Gastrocnemius medialis (tissue), 4 donors: ENCODE data around the gene ADGRD1. TPM values are rescaled to one million over a fixed set of nuclear protein-coding genes. Genes with fewer than 3 reads are reported as not detected.

Experiments
- ATAC-seq, 2 donors: fragments of 150-250 bp; one replicate each; pipeline ENCODE4 v1.9.1; 2016
- DNase-seq, 2 donors: peaks; one replicate each; pipeline ENCODE4 v3.0.0-alpha.2; 2019
- H3K27ac ChIP-seq, 4 donors: fragments of 200-600 bp; sonication (generic); 1 replicate in 1 of 4; 2 replicates in 3 of 4; pipeline ENCODE4 v1.5.1; 2016 to 2018; ENCODE audit warnings: mild to moderate bottlenecking in 2 of 4, moderate library complexity in 1 of 4
- H3K27me3 ChIP-seq, 3 donors: fragments of 200-600 bp; sonication (generic) in 2 of 3; 1 replicate in 1 of 3; 2 replicates in 2 of 3; pipeline versions ENCODE4 v1.5.1 to v1.6.0; 2016 to 2019; ENCODE audit warnings: mild to moderate bottlenecking in 1 of 3, moderate library complexity in 1 of 3
- H3K36me3 ChIP-seq, 2 donors: fragments of 200-600 bp; sonication (generic) in 1 of 2; one replicate each; pipeline ENCODE4 v1.5.1; 2017 to 2018
- H3K4me1 ChIP-seq, 2 donors: fragments of 200-600 bp; sonication (generic) in 1 of 2; one replicate each; pipeline ENCODE4 v1.5.1; 2016 to 2017; ENCODE audit warnings: mild to moderate bottlenecking in 2 of 2
- H3K4me3 ChIP-seq, 4 donors: fragments of 200-600 bp; sonication (generic) in 3 of 4; 1 replicate in 1 of 4; 2 replicates in 3 of 4; pipeline ENCODE4 v1.5.1; 2016 to 2019; ENCODE audit warnings: mild to moderate bottlenecking in 2 of 4
- H3K9me3 ChIP-seq, 3 donors: fragments of 200-600 bp; sonication (generic) in 2 of 3; 1 replicate in 1 of 3; 2 replicates in 2 of 3; pipeline ENCODE4 v1.5.1; 2016 to 2019
- POLR2A ChIP-seq, 2 donors: fragments of 450-650 bp; IDR thresholded peaks; one replicate each; pipeline ENCODE4 v1.6.1; 2017; ENCODE audit warnings: antibody characterized with exemption in 2 of 2, mild to moderate bottlenecking in 2 of 2, moderate library complexity in 2 of 2
- in situ Hi-C, 4 donors: fragments of 200-750 bp; cut with MboI; loops; one replicate each; pipeline versions ENCODE4 v1.15.0 to v1.8.0; 2017; ENCODE audit warnings: low sequenced_read_pairs in 4 of 4
- intact Hi-C: fragments of 100-400 bp; cut with DNase I; formaldehyde crosslinking; loops from one replicate; pipeline ENCODE4 v1.15.1; 2023; ENCODE audit warnings: low total_unique reads
- total RNA-seq, 4 donors: library from RNA; depleted of rRNA; stranded (reverse); fragments of >200 nt; gene quantifications; one replicate each; pipeline versions ENCODE4 v1.1.0 to v1.2.3, GENCODE V29; 2016
- TF ChIP-seq, protein P1 (sequence below), 5 experiments: fragments of 450-650 bp in 3 of 5; fragments of 200-600 bp in 2 of 5; sonication (generic) in 2 of 5; IDR thresholded peaks in 4 of 5; conservative IDR thresholded peaks in 1 of 5; 1 replicate in 4 of 5; 2 replicates in 1 of 5; pipeline ENCODE4 v1.5.1; 2016 to 2019; ENCODE audit warnings: antibody characterized with exemption in 5 of 5, mild to moderate bottlenecking in 3 of 5, moderate library complexity in 3 of 5

ADGRD1 gene
- total RNA-seq, 4 donors from 2014 or later, result 5.3 to 9.6 (median 8.2) TPM

DNA sequence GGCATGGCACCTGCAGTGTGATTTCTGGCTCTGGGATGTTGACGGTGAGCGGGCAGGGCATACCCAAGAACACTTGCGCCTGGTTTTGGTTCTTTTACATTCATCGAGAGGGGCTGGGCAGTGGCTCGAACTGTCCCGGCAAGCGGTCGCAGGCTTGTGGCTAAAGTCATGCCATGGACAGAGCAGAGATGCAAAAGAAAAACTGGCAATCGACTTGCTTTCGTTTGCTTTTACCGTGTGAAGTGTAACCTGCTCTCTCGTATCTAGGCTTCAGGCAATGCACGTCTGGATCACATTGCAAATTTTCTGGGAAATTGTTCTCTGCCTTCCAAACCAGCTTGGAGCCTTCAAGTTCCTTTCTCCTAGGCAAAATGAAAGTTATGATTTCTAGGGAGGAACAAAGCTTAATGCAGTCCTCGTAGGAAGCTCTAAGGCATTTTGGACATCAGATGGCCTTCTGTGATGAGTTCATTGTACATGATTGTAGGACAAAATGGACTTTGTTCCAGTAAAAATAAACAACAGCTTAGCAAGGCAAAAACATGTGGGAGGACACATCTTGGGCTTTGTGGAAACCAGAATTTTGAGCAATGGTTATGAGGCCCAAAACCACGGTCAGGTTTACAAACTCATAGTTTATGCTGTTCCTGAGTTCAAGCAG lies 18.3 kb downstream of the ADGRD1 start:
- DNase-seq (no peak), ATAC-seq (no peak)
- Histone ChIP-seq H3K9me3 (no peaks in the 10 kb centered on the region), H3K36me3 (no peaks in the 10 kb centered on the region), H3K27me3 (no peaks in the 10 kb centered on the region), H3K4me1 (no peaks in the 10 kb centered on the region), H3K27ac (no peak overlapping the region), H3K4me3 (no peak overlapping the region)
- in situ Hi-C loops, result no loop called here
- intact Hi-C loops, result no loop called here
- TF ChIP-seq, protein P1, sequence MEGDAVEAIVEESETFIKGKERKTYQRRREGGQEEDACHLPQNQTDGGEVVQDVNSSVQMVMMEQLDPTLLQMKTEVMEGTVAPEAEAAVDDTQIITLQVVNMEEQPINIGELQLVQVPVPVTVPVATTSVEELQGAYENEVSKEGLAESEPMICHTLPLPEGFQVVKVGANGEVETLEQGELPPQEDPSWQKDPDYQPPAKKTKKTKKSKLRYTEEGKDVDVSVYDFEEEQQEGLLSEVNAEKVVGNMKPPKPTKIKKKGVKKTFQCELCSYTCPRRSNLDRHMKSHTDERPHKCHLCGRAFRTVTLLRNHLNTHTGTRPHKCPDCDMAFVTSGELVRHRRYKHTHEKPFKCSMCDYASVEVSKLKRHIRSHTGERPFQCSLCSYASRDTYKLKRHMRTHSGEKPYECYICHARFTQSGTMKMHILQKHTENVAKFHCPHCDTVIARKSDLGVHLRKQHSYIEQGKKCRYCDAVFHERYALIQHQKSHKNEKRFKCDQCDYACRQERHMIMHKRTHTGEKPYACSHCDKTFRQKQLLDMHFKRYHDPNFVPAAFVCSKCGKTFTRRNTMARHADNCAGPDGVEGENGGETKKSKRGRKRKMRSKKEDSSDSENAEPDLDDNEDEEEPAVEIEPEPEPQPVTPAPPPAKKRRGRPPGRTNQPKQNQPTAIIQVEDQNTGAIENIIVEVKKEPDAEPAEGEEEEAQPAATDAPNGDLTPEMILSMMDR (IDR thresholded peaks at IDR 0.05 in 4 of 5, conservative IDR thresholded peaks at IDR 0.05 in 1 of 5), result no peak
- TF ChIP-seq POLR2A (IDR thresholded peaks at IDR 0.05), result no peak

DNA sequence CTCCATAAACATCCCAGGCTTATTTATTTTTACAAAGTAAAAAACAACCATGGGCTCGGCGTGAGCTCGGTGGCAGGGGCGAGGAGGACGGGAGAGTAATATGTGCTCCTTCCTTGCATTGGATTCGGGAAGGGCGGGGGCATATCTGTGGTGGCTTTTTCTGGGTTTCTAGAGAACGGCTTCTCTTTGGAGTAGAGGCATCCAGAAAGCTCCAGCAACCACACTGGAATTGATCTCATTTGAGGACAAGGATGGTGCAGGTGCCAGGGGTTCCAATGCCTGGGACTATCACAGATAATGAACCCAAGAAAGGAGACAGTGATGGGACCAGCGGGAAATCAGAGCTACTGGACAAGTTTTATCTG lies 18.9 kb downstream of the ADGRD1 start:
- Histone ChIP-seq H3K4me3 (no peak overlapping the region), H3K27me3 (no peaks in the 10 kb centered on the region), H3K36me3 (no peaks in the 10 kb centered on the region), H3K4me1 (no peaks in the 10 kb centered on the region), H3K9me3 (no peaks in the 10 kb centered on the region), H3K27ac (no peak overlapping the region)
- intact Hi-C loops, result no loop called here
- ATAC-seq, result no peak
- DNase-seq, result no peak
- no peak for TF ChIP-seq POLR2A (IDR thresholded peaks at IDR 0.05)
- TF ChIP-seq, protein P1 (IDR thresholded peaks at IDR 0.05 in 4 of 5, conservative IDR thresholded peaks at IDR 0.05 in 1 of 5), result no peak
- in situ Hi-C loops, result no loop called here

DNA sequence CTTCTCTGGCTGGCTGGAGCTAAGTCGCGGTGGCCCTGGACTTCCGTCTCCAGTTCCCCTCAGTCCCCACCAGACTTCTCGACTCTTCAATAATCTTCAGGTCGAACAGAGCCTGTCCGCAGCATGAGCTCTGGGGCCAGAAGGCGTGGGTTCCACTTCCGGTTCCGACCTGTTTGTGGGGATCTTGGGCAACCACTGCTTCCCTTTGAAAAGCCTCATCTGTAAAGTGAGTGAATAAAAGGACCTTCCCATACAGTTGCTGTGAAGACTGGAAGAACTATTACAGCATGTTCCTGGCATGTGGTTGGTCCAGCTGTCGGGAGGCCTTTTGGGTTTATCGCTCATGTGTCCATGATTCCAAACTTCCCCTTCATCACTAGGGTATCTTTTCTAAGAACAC lies 19.4 kb downstream of the ADGRD1 start:
- in situ Hi-C loops, result no loop called here
- DNase-seq (no peak), ATAC-seq (peak in 1 of 2 donors; percentile 36)
- no peaks in the 10 kb centered on the region for H3K9me3 ChIP-seq
- no peaks in the 10 kb centered on the region for H3K4me1 ChIP-seq
- intact Hi-C loops, result no loop called here
- H3K27me3 ChIP-seq, result no peaks in the 10 kb centered on the region
- no peak overlapping the region for H3K4me3 ChIP-seq
- H3K36me3 ChIP-seq, result no peaks in the 10 kb centered on the region
- TF ChIP-seq, protein P1 (IDR thresholded peaks at IDR 0.05 in 4 of 5, conservative IDR thresholded peaks at IDR 0.05 in 1 of 5), result no peak
- no peak for TF ChIP-seq POLR2A (IDR thresholded peaks at IDR 0.05)
- no peak overlapping the region for H3K27ac ChIP-seq

DNA sequence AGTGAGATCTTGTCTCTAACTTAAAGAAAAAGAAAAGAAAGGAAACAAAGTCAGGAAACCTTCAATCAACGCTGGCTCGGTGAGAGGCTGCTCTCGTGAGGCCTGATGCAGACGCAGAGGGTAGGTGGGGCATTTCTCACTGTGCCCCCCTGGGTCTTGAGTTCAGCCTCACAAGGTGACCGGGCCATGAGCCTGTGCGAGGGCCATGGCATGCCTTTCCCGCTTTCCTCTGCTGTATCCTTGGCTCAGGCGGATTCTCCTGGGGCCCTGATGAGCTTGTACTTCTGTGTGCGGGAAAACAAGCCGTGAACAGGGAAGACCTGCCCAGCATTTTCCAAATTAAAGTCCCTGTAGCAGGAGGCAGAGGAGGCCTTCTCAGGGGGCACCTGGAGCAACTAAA lies 20.2 kb downstream of the ADGRD1 start:
- intact Hi-C loops (no loop called here), in situ Hi-C loops (no loop called here)
- Histone ChIP-seq H3K27me3 (no peaks in the 10 kb centered on the region), H3K36me3 (no peaks in the 10 kb centered on the region), H3K27ac (no peak overlapping the region), H3K9me3 (no peaks in the 10 kb centered on the region), H3K4me3 (no peak overlapping the region), H3K4me1 (no peaks in the 10 kb centered on the region)
- DNase-seq (no peak), ATAC-seq (no peak)
- no peak for TF ChIP-seq POLR2A (IDR thresholded peaks at IDR 0.05)
- TF ChIP-seq, protein P1 (IDR thresholded peaks at IDR 0.05 in 4 of 5, conservative IDR thresholded peaks at IDR 0.05 in 1 of 5), result no peak

DNA sequence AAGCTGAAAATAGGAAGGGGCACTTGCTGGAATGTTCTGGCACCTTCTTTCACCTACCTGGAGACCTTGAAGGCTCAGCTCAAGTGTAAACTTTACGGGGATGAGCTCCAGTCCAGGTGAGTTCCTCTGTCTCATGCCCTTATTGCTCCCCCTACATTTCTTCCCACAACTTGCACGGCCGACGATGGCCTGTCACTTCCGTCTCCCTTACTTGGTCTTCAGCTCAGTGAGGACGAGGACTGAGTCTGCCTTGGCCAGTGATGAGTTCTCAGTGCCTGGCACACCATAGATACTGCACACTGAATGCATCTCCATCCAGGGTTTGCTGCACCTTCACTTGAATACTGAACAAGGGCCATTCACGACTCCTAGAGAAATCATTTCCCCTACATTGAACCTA lies 21.4 kb downstream of the ADGRD1 start:
- ATAC-seq (no peak), DNase-seq (no peak)
- H3K36me3 ChIP-seq, result no peaks in the 10 kb centered on the region
- intact Hi-C loops (no loop called here), in situ Hi-C loops (no loop called here)
- no peaks in the 10 kb centered on the region for H3K9me3 ChIP-seq
- H3K4me1 ChIP-seq, result no peaks in the 10 kb centered on the region
- no peaks in the 10 kb centered on the region for H3K27me3 ChIP-seq
- H3K4me3 ChIP-seq, result no peak overlapping the region
- no peak overlapping the region for H3K27ac ChIP-seq
- TF ChIP-seq POLR2A (IDR thresholded peaks at IDR 0.05), result no peak
- TF ChIP-seq, protein P1 (IDR thresholded peaks at IDR 0.05 in 4 of 5, conservative IDR thresholded peaks at IDR 0.05 in 1 of 5), result no peak
